GM06990 (cell line): Measurements from ENCODE around the gene GLIS1.

Experiments used
- DNase-seq: peaks from one replicate; pipeline ENCODE4 v3.0.0-alpha.2; 2011; ENCODE audit not compliant: insufficient read length; ENCODE audit errors: extremely low read depth
- H3K27me3 ChIP-seq: replicated peaks from 2 replicates; pipeline ENCODE4 v1.6.0; 2011; ENCODE audit warnings: low read length; ENCODE audit not compliant: control insufficient read depth, insufficient read depth
- H3K36me3 ChIP-seq: 2 replicates; pipeline ENCODE4 v1.5.1; 2011; ENCODE audit warnings: low read length; ENCODE audit not compliant: control insufficient read depth, insufficient read depth
- H3K4me3 ChIP-seq: replicated peaks from 2 replicates; pipeline ENCODE4 v1.5.1; 2011; ENCODE audit warnings: low read depth, mild to moderate bottlenecking, control low read depth, low read length
- CTCF ChIP-seq: IDR thresholded peaks from 2 replicates; pipeline ENCODE4 v1.5.1; 2011; ENCODE audit warnings: low read length, control low read depth, mild to moderate bottlenecking, inconsistent platforms; ENCODE audit not compliant: insufficient read depth, poor library complexity, severe bottlenecking

Gene GLIS1

DNA sequence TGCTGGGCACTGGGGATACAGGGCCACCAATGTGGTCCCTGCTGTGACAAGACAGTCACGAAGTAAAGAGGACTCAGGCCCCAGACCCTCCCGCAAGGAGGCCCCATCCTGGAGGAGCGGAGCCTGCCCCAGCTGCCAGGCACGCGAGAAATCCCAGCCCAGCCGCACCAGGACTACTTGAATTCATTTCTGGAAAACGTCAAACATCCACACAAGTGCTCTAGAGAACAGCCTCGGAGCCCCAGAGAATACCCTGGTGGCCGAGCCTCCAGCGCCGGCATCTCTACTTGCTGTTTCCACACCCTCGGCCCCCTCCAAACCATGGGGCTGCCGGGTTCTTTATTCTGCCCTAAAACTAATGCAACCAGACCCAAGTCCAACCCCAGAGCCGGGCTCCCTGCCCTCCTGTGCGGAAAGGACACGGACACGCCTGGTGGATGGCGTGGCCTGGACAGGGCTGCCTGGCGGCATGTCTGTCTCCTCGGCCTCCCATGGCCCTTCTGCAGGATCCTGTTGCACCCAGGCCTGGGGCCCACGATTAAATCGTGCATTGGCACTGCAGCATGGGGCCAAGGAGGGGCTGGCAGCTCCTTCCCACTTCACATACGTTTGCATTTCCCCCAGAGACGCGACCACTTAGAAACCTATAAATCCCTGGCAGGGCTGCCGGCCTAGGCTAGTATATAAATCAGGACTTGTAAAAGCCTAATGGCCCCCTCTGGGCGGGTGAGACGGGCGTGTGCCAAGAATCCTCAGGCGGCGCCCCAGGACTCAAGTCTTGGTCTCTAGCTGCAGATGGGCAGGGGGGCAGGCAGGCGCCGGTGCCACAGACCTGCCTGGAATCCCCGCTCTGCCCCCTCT is 238.5 kb downstream of the GLIS1 start:
- no peak for DNase-seq
- no peaks in the 10 kb centered on the region for H3K36me3 ChIP-seq
- no peak for TF ChIP-seq CTCF
- H3K4me3 ChIP-seq = no peak overlapping the region
- no peaks in the 10 kb centered on the region; the same call in 1 of the 2 replicates for H3K27me3 ChIP-seq

DNA sequence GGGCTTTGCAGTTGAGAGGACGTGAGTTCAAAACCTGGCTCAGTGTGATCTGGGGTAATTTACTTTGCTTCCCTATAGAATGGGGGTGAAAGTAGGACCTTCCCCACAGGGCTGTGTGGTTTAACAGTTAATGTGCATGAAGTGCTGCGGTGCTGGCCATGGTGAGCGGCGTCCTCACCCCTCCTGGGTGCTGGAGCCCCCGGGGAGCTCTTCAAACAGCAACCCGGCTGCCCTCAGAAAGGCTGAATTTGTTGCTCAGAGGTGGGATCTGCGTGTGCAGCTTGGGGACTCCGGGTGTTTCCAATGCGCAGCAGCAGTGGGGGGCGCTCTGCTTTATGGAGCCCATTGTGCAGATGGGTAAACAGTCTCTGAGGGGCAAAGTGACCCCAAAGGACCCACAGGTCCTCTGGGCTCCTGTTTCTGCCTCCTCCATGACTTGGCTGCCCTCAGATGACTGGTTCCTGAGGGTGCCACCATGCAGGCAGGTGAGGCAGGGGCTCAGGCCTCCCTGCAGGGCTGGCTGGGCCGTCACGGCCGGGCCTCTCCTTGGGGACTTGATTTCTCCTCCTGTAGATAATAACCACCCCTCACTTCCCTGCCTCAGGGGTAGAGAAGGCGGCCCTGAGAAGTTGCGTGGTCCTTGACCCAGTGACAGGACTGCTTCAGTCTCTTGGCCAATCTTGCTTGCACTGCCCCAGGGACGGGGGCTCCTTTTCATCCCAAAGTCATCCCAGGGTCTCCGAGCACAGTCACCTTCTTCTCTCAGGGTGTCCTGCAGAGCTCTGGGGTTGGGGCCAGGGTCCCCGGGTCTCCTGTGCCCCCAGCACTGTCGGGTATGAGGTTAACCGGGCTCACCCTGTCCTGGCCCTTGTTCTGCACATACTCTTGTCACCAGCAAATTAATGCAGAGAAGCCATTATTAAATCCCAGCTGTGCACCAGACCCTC is 239.4 kb downstream of the GLIS1 start:
- no peak for DNase-seq
- Histone ChIP-seq H3K27me3 (no peaks in the 10 kb centered on the region; the same call in 1 of the 2 replicates), H3K36me3 (no peaks in the 10 kb centered on the region), H3K4me3 (no peak overlapping the region)
- TF ChIP-seq CTCF = no peak

DNA sequence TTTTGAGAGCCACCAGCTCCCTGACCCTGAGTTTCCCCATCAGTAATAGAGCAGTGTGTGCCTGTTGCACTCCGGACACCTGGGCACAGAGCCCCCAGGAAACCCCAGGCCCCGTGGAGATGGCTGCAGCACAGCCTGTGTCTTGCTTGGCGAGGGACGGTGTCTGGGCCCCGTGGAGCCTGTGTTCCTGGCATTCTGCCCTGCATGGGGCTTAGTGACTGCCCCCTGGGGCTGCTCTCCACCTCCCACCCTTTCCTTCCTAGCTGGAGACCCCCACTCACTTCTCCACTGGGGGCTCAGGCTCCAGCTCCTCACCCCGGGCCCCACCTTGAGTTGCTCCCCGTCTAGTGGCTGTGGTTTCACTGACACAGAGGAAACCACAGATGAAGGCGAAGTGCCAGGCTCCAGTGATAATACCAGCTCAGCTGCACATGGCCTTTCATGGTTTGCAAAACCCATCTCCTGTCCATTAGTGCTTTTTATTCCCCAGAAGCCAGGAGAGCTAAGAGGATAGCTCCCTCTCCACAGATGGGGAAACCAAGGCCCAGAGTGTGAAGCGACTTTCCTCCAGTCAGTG is 240.3 kb downstream of the GLIS1 start:
- H3K4me3 ChIP-seq = no peak overlapping the region
- H3K27me3 ChIP-seq = no peaks in the 10 kb centered on the region; the same call in 1 of the 2 replicates
- no peaks in the 10 kb centered on the region for H3K36me3 ChIP-seq
- no peak for DNase-seq
- no peak for TF ChIP-seq CTCF

- H3K36me3 ChIP-seq = no peaks in the 10 kb centered on the region
- H3K4me3 ChIP-seq = no peak overlapping the region
- no peaks in the 10 kb centered on the region; the same call in 1 of the 2 replicates for H3K27me3 ChIP-seq
- no peak for TF ChIP-seq CTCF
- DNase-seq = no peak
Observed at GRCh38 chr1:53495633-53496345, 243.2 kb downstream of the GLIS1 start.

GRCh38 chr1:53490351-53490750 is 248.6 kb downstream of the GLIS1 start:
- Histone ChIP-seq H3K36me3 (no peaks in the 10 kb centered on the region), H3K27me3 (no peaks in the 10 kb centered on the region; the same call in 1 of the 2 replicates), H3K4me3 (no peak overlapping the region)
- no peak for DNase-seq
- TF ChIP-seq CTCF = no peak
